GM21360 (cell line): ENCODE measurements around the gene APLF.
A peak's percentile ranks its signal among the peaks of the same experiment; 100 is the strongest.

Experiments
- ATAC-seq: cut with Tn5 transposase; IDR thresholded peaks from one replicate; pipeline ENCODE4 v1.9.1; 2021; ENCODE audit warnings: mild to moderate bottlenecking, moderate library complexity; ENCODE audit not compliant: unreplicated experiment

The APLF gene

DNA sequence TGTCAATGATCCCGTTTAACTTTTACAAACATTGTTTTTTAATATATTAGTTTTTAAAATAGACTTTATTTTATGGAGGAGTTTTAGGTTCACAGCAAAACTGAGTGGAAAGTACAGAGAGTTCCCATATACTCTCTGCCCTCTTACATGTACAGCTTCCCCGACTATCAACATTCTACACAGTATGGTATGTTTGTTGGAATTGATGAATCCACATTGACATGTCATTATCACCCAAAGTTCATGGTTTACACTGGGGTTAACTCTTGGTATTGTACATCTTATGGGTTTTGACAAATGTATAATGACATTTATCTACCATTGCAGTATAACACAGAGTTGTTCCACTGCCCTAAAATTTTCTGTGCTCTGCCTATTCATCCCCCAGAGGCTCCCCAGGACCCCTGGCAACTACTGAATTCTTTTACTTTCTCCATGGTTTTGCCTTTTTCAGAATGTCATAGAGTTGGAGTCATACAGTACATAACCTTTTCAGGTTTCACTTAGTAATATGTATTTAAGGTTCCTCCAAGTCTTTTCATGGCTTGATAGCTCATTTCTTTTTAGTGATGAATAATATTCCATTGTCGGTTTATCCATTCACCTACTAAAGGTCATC, 5.5 kb downstream of the APLF start:
- ATAC-seq: no peak

GRCh38 chr2:68475110-68475509, 7.7 kb downstream of the APLF start:
- ATAC-seq: no peak

DNA sequence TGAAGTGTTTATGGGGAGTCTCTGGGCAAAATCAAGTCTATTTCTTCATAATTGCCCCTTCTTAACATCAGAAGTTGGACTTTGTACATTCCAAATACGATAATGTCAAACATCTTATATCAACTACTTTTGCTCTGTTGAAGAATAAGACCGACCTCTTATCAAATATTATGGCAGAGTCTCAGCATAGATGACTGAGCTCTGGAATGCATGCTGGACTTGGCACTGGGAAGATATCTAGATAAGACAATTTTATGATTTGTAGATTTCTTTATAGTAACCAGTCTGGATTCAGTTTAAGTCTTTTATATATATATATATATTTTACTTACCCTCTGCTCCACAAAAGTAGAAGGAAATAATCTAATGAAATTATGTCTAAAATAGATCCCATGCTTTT, 8.2 kb downstream of the APLF start:
- ATAC-seq: no peak

- no peak for ATAC-seq
These were observed 9.1 kb downstream of the APLF start for GRCh38 chr2:68476454-68476853.

- ATAC-seq: no peak
These were observed 11.3 kb downstream of the APLF start for GRCh38 chr2:68478688-68479087.

- no peak for ATAC-seq
These were observed 15.0 kb downstream of the APLF start for GRCh38 chr2:68482296-68482820.

GRCh38 chr2:68483011-68483410, 15.6 kb downstream of the APLF start:
- ATAC-seq: no peak

- no peak for ATAC-seq
These were observed 20.5 kb downstream of the APLF start for GRCh38 chr2:68487773-68488355.

GRCh38 chr2:68488605-68489004, 21.2 kb downstream of the APLF start:
- ATAC-seq: peak; percentile 83

- no peak for ATAC-seq
These were observed 21.9 kb downstream of the APLF start for GRCh38 chr2:68489282-68489681.

DNA sequence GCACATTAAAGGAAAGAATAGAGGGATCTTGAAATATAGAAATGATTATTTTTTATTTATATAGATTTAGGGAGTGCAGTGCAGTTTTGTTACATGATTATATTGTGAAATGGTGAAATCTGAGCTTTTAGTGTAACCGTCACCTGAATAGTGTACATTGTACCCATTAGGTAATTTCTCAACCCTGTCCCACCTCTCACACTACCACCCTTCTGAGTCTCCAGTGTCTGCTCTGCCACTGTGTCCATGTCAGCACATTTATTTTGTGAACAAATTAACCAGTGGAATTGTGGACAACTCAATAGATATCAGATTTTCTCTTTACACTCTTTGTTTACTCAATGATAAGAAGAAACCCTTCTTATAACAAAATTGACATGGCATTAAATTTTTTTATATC, 24.2 kb downstream of the APLF start:
- no peak for ATAC-seq

- no peak for ATAC-seq
These were observed 31.7 kb downstream of the APLF start for GRCh38 chr2:68499133-68499532.

GRCh38 chr2:68500649-68501048, 33.3 kb downstream of the APLF start:
- ATAC-seq: no peak

GRCh38 chr2:68501768-68502167, 34.4 kb downstream of the APLF start:
- no peak for ATAC-seq

GRCh38 chr2:68505603-68506159, 38.3 kb downstream of the APLF start:
- ATAC-seq: no peak

GRCh38 chr2:68506170-68506569, 38.8 kb downstream of the APLF start:
- ATAC-seq: no peak

DNA sequence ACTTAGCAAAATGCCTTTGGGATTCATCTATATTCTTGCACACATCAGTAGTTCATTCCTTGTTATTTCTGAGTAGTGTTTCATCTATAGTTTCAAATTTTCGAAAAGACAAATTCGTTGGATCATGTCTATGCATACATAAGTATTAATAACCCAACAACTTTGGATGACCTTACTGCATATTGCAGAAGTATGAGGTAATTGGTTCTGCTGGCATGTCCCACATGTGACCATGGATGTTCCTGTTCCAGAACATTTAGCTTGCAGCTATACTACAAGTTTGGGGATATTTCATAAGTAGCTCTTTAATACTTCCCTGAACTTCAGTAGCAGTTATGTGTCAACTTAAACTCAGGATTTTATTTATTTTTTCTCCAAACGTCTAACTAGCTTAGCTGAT, 44.9 kb downstream of the APLF start:
- ATAC-seq: no peak

DNA sequence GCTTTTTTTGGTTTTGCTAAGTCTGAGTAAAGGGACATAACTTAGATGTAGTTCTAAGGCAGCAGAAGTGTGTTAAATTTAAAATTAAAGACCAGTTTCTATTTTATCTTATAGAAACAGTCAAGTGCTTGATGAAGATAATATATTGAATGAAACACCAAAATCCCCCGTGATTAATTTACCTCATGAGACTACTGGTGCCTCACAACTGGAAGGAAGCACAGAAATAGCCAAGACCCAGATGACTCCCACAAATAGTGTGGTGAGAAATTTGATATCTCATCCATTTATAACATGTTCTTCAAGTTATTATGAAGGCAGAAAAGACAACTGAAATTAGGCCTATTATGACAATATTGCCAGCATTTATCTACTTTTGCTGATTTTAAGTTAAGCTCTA, 45.6 kb downstream of the APLF start:
- ATAC-seq: no peak

DNA sequence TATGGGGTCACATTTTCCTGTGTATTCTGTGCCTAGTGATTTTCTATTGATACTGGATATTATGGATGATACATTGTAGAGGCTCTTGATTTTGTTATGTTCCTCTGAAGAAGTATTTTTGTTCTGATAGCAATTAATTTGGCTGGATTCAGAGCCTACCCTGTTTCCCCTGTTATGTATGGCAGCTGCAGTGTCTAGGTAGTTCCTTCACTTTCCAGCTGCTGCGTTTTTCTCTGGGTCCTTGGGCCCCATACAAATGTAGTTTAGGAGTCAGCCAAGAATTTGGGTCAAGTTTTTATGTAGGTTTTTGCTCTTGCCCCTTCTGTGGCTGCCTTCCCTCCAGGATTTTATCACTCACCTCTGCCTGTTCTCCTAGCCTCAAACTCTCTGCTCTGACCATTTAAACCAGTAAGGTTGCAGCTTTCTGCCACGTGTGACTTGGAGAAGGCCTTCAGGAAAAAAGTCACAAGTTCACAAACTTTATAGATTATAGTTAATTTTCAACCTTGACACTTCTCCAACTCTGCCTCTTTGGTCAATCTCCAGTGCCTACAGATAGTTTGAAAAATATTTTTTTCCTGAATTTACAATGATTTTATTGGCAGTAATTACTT, 47.0 kb downstream of the APLF start:
- ATAC-seq: no peak

GRCh38 chr2:68516051-68516955, 48.9 kb downstream of the APLF start:
- no peak for ATAC-seq

DNA sequence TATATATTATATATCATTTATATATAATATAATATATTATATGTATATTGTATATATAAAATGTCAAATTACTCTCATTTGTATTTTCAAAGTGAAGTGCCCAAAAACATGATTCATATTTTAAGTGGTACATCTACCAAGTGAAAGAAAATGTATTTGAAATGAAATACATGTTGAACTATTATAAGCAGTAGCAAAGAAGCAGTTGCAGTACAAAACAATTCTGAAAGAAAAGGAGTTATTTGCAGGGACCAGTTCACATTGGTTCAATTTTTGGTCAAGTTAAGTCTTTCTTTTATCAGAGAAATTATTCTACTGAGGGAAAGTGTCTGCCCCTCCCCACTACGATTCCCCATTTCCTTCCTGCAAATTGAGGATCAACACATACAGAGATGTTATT, 51.9 kb downstream of the APLF start:
- ATAC-seq: no peak
